ENCODE results near the gene TMEM181. TPM values are rescaled to one million over a fixed set of nuclear protein-coding genes. Genes with fewer than 3 reads are reported as not detected.

The TMEM181 gene
- total and polyA plus RNA-seq, 2 of the 13 experiments (the other 11 are each of a cell fraction or from before 2014, with no cell fraction given): 59.1 to 108 TPM

DNA sequence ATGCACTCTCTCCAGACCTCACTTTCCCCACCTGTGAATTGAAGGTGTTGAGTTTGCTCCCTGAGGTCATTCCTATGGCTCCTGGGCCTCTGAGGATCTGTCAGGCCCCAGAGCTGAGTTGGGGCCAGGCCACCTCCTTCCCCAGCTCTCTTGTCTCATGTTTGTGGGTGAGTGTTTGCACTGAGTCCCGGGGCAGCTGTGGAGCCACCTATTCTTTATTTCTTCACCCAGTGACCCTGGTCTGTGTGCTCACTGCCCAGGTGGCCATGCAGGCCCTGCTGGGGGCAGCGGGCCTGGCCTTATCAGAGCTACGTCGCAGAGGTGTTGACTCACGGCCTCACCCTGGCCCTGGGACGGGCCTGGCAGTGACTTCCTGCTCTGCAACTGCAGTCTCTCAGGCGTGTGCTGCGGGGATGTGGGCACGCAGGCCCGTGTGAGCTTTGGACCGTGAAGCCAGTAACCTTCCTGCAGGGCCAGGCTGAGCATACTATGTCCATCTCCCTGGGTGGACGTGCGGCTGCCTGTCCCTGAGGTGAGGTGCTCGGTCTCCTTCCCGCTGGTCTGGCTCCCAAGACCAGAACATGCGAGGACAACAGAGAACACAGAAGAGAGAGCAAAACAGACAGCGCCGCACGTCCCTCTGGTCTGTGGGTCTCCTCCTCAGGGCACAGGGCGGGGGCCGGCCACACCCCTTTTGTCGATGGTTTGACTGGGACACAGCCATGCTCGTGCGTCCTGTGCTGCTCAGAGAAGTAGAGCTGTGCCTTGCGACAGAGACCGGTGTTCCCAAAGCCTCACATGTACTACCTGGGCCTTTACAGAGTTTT lies 12.1 kb downstream of the TMEM181 start (continued):
- TF ChIP-seq ZNF770 (CRISPR knock-in tag; IDR thresholded peaks at IDR 0.05) (peak; percentile 87), FOXP1 (IDR thresholded peaks at IDR 0.05) (no peak), FOXP1 (CRISPR knock-in tag; IDR thresholded peaks at IDR 0.05) (peak; percentile 86), ZNF788 (CRISPR knock-in tag; IDR thresholded peaks at IDR 0.05; ENCODE audit: borderline replicate concordance) (peak; percentile 99; the same call in 1 of the 2 replicates), ARNT2 (CRISPR knock-in tag; IDR thresholded peaks at IDR 0.05; ENCODE audit: low read depth) (peak; percentile 93), SRY (CRISPR knock-in tag; IDR thresholded peaks at IDR 0.05) (peak; percentile 98), KMT2B (CRISPR knock-in tag; IDR thresholded peaks at IDR 0.05) (peak; percentile 93), IRF9 (CRISPR knock-in tag; IDR thresholded peaks at IDR 0.05; ENCODE audit: borderline replicate concordance) (peak; percentile 98), JUND (CRISPR knock-in tag; IDR thresholded peaks at IDR 0.05) (peak; percentile 92), ZNF235 (CRISPR knock-in tag; IDR thresholded peaks at IDR 0.05; ENCODE audit: borderline replicate concordance) (peak; percentile 70; the same call in 1 of the 2 replicates), NR2C2 (CRISPR knock-in tag; IDR thresholded peaks at IDR 0.05; ENCODE audit: borderline replicate concordance) (peak; percentile 81), CCAR2 (optimal IDR thresholded peaks at IDR 0.05; ENCODE audit: low read depth, low read length) (no peak), IKZF1 (IDR thresholded peaks at IDR 0.05) (no peak), ZNF644 (CRISPR knock-in tag; IDR thresholded peaks at IDR 0.05; ENCODE audit: low read depth) (peak; percentile 87), PREB (CRISPR knock-in tag; IDR thresholded peaks at IDR 0.05) (no peak), HIVEP1 (CRISPR knock-in tag; IDR thresholded peaks at IDR 0.05) (peak; percentile 72), ZMYM3 (CRISPR knock-in tag; IDR thresholded peaks at IDR 0.05) (peak; percentile 94), ZNF629 (CRISPR knock-in tag; conservative IDR thresholded peaks at IDR 0.05) (peak; percentile 73)
- TF ChIP-seq, protein P1, sequence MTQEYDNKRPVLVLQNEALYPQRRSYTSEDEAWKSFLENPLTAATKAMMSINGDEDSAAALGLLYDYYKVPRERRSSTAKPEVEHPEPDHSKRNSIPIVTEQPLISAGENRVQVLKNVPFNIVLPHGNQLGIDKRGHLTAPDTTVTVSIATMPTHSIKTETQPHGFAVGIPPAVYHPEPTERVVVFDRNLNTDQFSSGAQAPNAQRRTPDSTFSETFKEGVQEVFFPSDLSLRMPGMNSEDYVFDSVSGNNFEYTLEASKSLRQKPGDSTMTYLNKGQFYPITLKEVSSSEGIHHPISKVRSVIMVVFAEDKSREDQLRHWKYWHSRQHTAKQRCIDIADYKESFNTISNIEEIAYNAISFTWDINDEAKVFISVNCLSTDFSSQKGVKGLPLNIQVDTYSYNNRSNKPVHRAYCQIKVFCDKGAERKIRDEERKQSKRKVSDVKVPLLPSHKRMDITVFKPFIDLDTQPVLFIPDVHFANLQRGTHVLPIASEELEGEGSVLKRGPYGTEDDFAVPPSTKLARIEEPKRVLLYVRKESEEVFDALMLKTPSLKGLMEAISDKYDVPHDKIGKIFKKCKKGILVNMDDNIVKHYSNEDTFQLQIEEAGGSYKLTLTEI (CRISPR knock-in tag; conservative IDR thresholded peaks at IDR 0.05): no peak
- TF ChIP-seq, protein P2, sequence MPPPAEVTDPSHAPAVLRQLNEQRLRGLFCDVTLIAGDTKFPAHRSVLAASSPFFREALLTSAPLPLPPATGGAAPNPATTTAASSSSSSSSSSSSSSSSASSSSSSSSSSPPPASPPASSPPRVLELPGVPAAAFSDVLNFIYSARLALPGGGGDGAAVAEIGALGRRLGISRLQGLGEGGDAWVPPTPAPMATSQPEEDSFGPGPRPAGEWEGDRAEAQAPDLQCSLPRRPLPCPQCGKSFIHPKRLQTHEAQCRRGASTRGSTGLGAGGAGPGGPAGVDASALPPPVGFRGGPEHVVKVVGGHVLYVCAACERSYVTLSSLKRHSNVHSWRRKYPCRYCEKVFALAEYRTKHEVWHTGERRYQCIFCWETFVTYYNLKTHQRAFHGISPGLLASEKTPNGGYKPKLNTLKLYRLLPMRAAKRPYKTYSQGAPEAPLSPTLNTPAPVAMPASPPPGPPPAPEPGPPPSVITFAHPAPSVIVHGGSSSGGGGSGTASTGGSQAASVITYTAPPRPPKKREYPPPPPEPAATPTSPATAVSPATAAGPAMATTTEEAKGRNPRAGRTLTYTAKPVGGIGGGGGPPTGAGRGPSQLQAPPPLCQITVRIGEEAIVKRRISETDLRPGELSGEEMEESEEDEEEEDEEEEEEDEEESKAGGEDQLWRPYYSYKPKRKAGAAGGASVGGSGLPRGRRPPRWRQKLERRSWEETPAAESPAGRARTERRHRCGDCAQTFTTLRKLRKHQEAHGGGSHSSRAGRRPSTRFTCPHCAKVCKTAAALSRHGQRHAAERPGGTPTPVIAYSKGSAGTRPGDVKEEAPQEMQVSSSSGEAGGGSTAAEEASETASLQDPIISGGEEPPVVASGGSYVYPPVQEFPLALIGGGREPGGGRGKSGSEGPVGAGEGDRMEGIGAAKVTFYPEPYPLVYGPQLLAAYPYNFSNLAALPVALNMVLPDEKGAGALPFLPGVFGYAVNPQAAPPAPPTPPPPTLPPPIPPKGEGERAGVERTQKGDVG (CRISPR knock-in tag; IDR thresholded peaks at IDR 0.05; ENCODE audit: borderline replicate concordance): peak; percentile 100

Data from HepG2 (cell line).